Measurements from ENCODE around the gene OTOP1.

GRCh38 chr4:4203688-4204400, 22.9 kb downstream of the OTOP1 start:
- TF ChIP-seq CTCF (IDR thresholded peaks at IDR 0.05) = no peak
- no peak for TF ChIP-seq POLR2A (IDR thresholded peaks at IDR 0.05)

Measured in Peyer's patch (tissue), 4 donors.